Lower leg skin (tissue), 3 donors: ENCODE results near the gene PRKD3.

ENCODE experiments used
- POLR2A ChIP-seq, 2 donors: fragments of 450-650 bp; IDR thresholded peaks; one replicate each; pipeline ENCODE4 v1.6.1; 2016 to 2017; ENCODE audit warnings: antibody characterized with exemption in 2 of 2, mild to moderate bottlenecking in 1 of 2, moderate library complexity in 1 of 2
- TF ChIP-seq, protein P1 (sequence below), 3 donors: fragments of 450-650 bp; IDR thresholded peaks; one replicate each; pipeline ENCODE4 v1.5.1; 2016; ENCODE audit warnings: antibody characterized with exemption in 3 of 3, mild to moderate bottlenecking in 3 of 3, moderate library complexity in 2 of 3

DNA sequence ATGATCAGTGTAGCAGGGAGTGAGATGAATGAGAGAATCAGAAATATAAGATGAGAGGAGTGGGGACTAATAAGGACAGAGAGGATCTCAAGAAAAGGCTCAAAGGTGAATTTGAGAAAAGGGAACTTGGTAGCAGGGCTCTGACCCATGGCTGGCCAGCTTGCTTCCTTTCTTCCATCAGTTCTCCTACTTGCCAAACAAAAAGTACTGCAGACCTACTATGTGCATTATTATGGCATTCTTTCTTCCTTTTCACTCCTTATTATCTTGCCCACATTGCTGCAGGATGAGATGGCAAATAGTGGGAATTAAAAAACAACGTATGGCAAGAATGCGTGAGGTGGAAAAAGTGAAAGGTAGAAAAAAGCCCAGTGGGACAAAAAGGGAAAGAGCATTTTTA lies 33.0 kb downstream of the PRKD3 start:
- TF ChIP-seq, protein P1, sequence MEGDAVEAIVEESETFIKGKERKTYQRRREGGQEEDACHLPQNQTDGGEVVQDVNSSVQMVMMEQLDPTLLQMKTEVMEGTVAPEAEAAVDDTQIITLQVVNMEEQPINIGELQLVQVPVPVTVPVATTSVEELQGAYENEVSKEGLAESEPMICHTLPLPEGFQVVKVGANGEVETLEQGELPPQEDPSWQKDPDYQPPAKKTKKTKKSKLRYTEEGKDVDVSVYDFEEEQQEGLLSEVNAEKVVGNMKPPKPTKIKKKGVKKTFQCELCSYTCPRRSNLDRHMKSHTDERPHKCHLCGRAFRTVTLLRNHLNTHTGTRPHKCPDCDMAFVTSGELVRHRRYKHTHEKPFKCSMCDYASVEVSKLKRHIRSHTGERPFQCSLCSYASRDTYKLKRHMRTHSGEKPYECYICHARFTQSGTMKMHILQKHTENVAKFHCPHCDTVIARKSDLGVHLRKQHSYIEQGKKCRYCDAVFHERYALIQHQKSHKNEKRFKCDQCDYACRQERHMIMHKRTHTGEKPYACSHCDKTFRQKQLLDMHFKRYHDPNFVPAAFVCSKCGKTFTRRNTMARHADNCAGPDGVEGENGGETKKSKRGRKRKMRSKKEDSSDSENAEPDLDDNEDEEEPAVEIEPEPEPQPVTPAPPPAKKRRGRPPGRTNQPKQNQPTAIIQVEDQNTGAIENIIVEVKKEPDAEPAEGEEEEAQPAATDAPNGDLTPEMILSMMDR (IDR thresholded peaks at IDR 0.05): no peak
- no peak for TF ChIP-seq POLR2A (IDR thresholded peaks at IDR 0.05)
